K562 (cell line): Measurements from ENCODE around the gene CELSR2. TPM values are rescaled to one million over a fixed set of nuclear protein-coding genes. Genes with fewer than 3 reads are reported as not detected.

ENCODE experiments used
- ATAC-seq: fragments of 200-7000 bp; cut with Tn5 transposase; 3 replicates; pipeline ENCODE4 v1.9.1; 2020; ENCODE audit warnings: moderate library complexity
- BruUV-seq: library from RNA; stranded (reverse); fragments of 400-500 nt; replicated peaks from 2 replicates; lab custom pipeline; 2021; lab: Mats Ljungman, UMichigan
- CTCF ChIA-PET: fragments of 300-600 bp; formaldehyde crosslinking; extraction: SDS; loops from one replicate; lab custom pipeline; 2021; ENCODE audit warnings: low intra/inter-chr PET ratio; lab: Yijun Ruan, JAX
- POLR2A ChIA-PET: fragments of 300-600, 350-650 bp; sonication (Branson Sonifier 250); formaldehyde crosslinking; extraction: SDS; loops from one replicate; lab custom pipeline; 2021; ENCODE audit warnings: antibody characterized with exemption, inconsistent platforms; lab: Yijun Ruan, JAX
- DNase-seq, 4 experiments: peaks; one replicate each; pipeline versions ENCODE4 v3.0.0 to v3.0.0-alpha.2; 2011 to 2018; ENCODE audit warnings: low spot score in 3 of 4, mixed read lengths in 3 of 4; ENCODE audit errors: extremely low read depth in 1 of 4
- FAIRE-seq: peaks from 2 replicates; lab custom pipeline; 2011; peaks lifted over from hg19 to GRCh38; lab: Jason Lieb, UNC
- H2AFZ ChIP-seq: 2 replicates; pipeline ENCODE4 v1.6.0; 2011; ENCODE audit warnings: low read depth, low read length, control low read depth, inconsistent platforms
- H3K27ac ChIP-seq: fragments of 200-600 bp; 3 replicates; pipeline ENCODE4 v1.8.0; 2011; ENCODE audit warnings: low read depth, mild to moderate bottlenecking, control low read depth, inconsistent platforms, low read length, moderate library complexity, mixed read lengths; ENCODE audit errors: extremely low read depth
- H3K27me3 ChIP-seq, 2 experiments: fragments of 300-600 bp in 1 of 2; 2 replicates in 1 of 2; 3 replicates in 1 of 2; pipeline versions ENCODE4 v1.6.0 to v1.8.0; 2011; ENCODE audit warnings: inconsistent platforms in 2 of 2, low read length in 2 of 2, mild to moderate bottlenecking in 1 of 2, mixed read lengths in 1 of 2, moderate library complexity in 1 of 2; ENCODE audit not compliant: control insufficient read depth in 2 of 2, insufficient read depth in 2 of 2
- H3K36me3 ChIP-seq: fragments of 300-600 bp; 3 replicates; pipeline ENCODE4 v1.8.0; 2011; ENCODE audit warnings: mild to moderate bottlenecking, low read length, inconsistent platforms; ENCODE audit not compliant: control insufficient read depth, insufficient read depth
- H3K4me1 ChIP-seq, 2 experiments: fragments of 200-600 bp in 1 of 2; replicated peaks in 1 of 2; 2 replicates in 1 of 2; 3 replicates in 1 of 2; pipeline versions ENCODE4 v1.5.1 to v1.8.0; 2011; ENCODE audit warnings: inconsistent platforms in 2 of 2, low read length in 2 of 2, mild to moderate bottlenecking in 1 of 2, mixed read lengths in 1 of 2, moderate library complexity in 1 of 2; ENCODE audit not compliant: control insufficient read depth in 2 of 2, insufficient read depth in 2 of 2
- H3K4me2 ChIP-seq: 2 replicates; pipeline ENCODE4 v1.6.1; 2011; ENCODE audit warnings: low read length, control low read depth, inconsistent platforms, mixed read lengths; ENCODE audit not compliant: insufficient read depth
- H3K4me3 ChIP-seq: fragments of 200-600 bp; sonication (generic), shearing (Covaris generic); 2 replicates; pipeline ENCODE4 v1.5.1; 2016; ENCODE audit warnings: control low read depth, inconsistent platforms
- H3K79me2 ChIP-seq: fragments of 200-600 bp; 3 replicates; pipeline ENCODE4 v1.8.0; 2011; ENCODE audit warnings: low read length, inconsistent platforms; ENCODE audit not compliant: control insufficient read depth, insufficient read depth
- H3K9ac ChIP-seq, 2 experiments: 2 replicates each; pipeline versions ENCODE4 v1.6.0 to v1.6.1; 2011; ENCODE audit warnings: low read depth in 2 of 2, low read length in 2 of 2, control low read depth in 1 of 2, inconsistent platforms in 1 of 2, mild to moderate bottlenecking in 1 of 2, mixed read lengths in 1 of 2; ENCODE audit not compliant: insufficient read depth in 1 of 2
- H3K9me1 ChIP-seq: one replicate; pipeline ENCODE4 v1.6.0; 2011; ENCODE audit warnings: inconsistent platforms, mild to moderate bottlenecking, low read length, moderate library complexity; ENCODE audit not compliant: control insufficient read depth, insufficient read depth
- H3K9me3 ChIP-seq: replicated peaks from 2 replicates; pipeline ENCODE4 v1.5.1; 2011; ENCODE audit warnings: low read depth, low read length, inconsistent platforms; ENCODE audit not compliant: control insufficient read depth, insufficient read depth
- H4K20me1 ChIP-seq: replicated peaks from 2 replicates; pipeline ENCODE4 v1.6.1; 2011; ENCODE audit warnings: low read length, inconsistent platforms, mixed read lengths; ENCODE audit not compliant: control insufficient read depth, insufficient read depth
- MEF2D ChIP-seq: conservative IDR thresholded peaks from 2 replicates; pipeline ENCODE4 v1.6.1; 2016; ENCODE audit warnings: low read depth, missing genetic modification characterization, missing compliant biosample characterization
- RAD21 ChIP-seq, 2 experiments: fragments of 250-450 bp in 1 of 2; fragments of 450-650 bp in 1 of 2; sonication (Bioruptor Pico) in 1 of 2; formaldehyde crosslinking in 1 of 2; IDR thresholded peaks in 1 of 2; conservative IDR thresholded peaks in 1 of 2; 2 replicates each; pipeline versions ENCODE4 v1.4.0 to v1.8.0; 2020 to 2022; ENCODE audit warnings: mild to moderate bottlenecking in 2 of 2, moderate library complexity in 1 of 2
- TBL1XR1 ChIP-seq, 2 experiments: IDR thresholded peaks; 2 replicates each; pipeline ENCODE4 v1.6.1; 2012; ENCODE audit warnings: improper control_type of control experiment in 2 of 2, low read length in 2 of 2, mild to moderate bottlenecking in 1 of 2
- ZNF280B ChIP-seq: fragments of 250-450 bp; sonication (Bioruptor Pico); IDR thresholded peaks from 2 replicates; pipeline ENCODE4 v1.5.1; 2021; ENCODE audit warnings: mild to moderate bottlenecking
- ZNF445 ChIP-seq: fragments of 250-450 bp; sonication (Bioruptor Pico); IDR thresholded peaks from 2 replicates; pipeline ENCODE4 v1.4.0; 2020; ENCODE audit warnings: low read depth, mild to moderate bottlenecking, moderate library complexity
- ZNF639 ChIP-seq, 2 experiments: fragments of 200-800 bp in 1 of 2; sonication (Bioruptor generic) in 1 of 2; sonication (generic) in 1 of 2; formaldehyde crosslinking in 1 of 2; IDR thresholded peaks in 1 of 2; conservative IDR thresholded peaks in 1 of 2; 2 replicates each; pipeline versions ENCODE4 v1.5.0 to v1.6.1; 2016 to 2020; ENCODE audit warnings: missing compliant biosample characterization in 1 of 2, missing genetic modification characterization in 1 of 2, missing genetic modification reagents in 1 of 2
- WGBS: fragments of 100-300 bp; shearing (Covaris generic); methylation state at CpG from one replicate; pipeline ENCODE4 v1.1.6; 2016; ENCODE audit warnings: low coverage, mixed read lengths; ENCODE audit not compliant: insufficient coverage; ENCODE audit errors: missing lambda C conversion rate; 5-methylcytosine and 5-hydroxymethylcytosine counted together
- in situ Hi-C: fragments of 300-500 bp; cut with MboI; formaldehyde crosslinking; loops from 4 replicates; pipeline ENCODE4 v1.15.0; 2018; ENCODE audit warnings: inconsistent platforms, mixed read lengths
- intact Hi-C: fragments of 100-400 bp; cut with micrococcal nuclease; formaldehyde crosslinking; loops from 2 replicates; pipeline ENCODE4 v1.14.2; 2022
- polyA plus RNA-seq, 8 experiments: library from polyadenylated mRNA; depleted of rRNA in 4 of 8; stranded (reverse) in 5 of 8; unstranded in 3 of 8; fragments of >200 nt; fragmentation: Nextera tagmentation in 2 of 8; fragmentation: Illumina TruSeq in 1 of 8; extraction: Ambion mirVana in 2 of 8; extraction: Trizol in 1 of 8; gene quantifications; 2 replicates each; pipeline versions ENCODE4 v1.2.1 to v1.2.3, GENCODE V29; 2011 to 2014; ENCODE audit warnings: inconsistent platforms in 1 of 8, missing spikeins in 1 of 8
- total RNA-seq, 7 experiments: library from RNA; depleted of rRNA in 6 of 7; stranded (reverse); fragments of >200 nt in 6 of 7; fragmentation: Illumina TruSeq in 2 of 7; extraction: Trizol in 2 of 7; gene quantifications; 2 replicates each; pipeline versions ENCODE4 v1.2.1 to v1.2.3, GENCODE V29; 2011 to 2021; ENCODE audit warnings: low replicate concordance in 1 of 7

The CELSR2 gene
- total and polyA plus RNA-seq, 9 of the 15 experiments (the other 6 are each of a cell fraction or from before 2014, with no cell fraction given), result 0.31 to 21.9 (median 4.2) TPM

GRCh38 chr1:109248444-109248796 is 919 bp upstream of the CELSR2 start:
- ChIA-PET POLR2A (interaction anchor here (3.2 to 3.6 kb wide), 2 partner anchors 8 to 12 kb away, joined by 19 to 24 read pairs; no protein-coding TSS in a partner anchor), CTCF (no interaction called here)
- H3K27ac ChIP-seq, result no peak overlapping the region
- peaks cover 13 to 47% of the 10 kb centered on the region in 2 experiments for H3K4me1 ChIP-seq
- no peaks in the 10 kb centered on the region for H3K9me3 ChIP-seq
- no peak overlapping the region for H3K4me2 ChIP-seq
- BruUV-seq, result no TSS peak
- TF ChIP-seq RAD21 (CRISPR knock-in tag; conservative IDR thresholded peaks at IDR 0.05 in 1 of 2, IDR thresholded peaks at IDR 0.05 in 1 of 2) (no peak), MEF2D (tag) (no peak), TBL1XR1 (IDR thresholded peaks at IDR 0.05; ENCODE audit: low read length in 2 of 2) (no peak), ZNF639 (CRISPR knock-in tag; conservative IDR thresholded peaks at IDR 0.05 in 1 of 2, IDR thresholded peaks at IDR 0.05 in 1 of 2) (no peak), ZNF445 (CRISPR knock-in tag) (no peak), ZNF280B (no peak)
- H3K9ac ChIP-seq, result no peak overlapping the region
- 95% methylated on average over 7 of the region's 7 CpGs for WGBS
- ATAC-seq (no peak), DNase-seq (no peak), FAIRE-seq (no peak)
- in situ Hi-C loops (no loop called here), intact Hi-C loops (no loop called here)
- H3K36me3 ChIP-seq, result peaks cover 6% of the 10 kb centered on the region; the same call in 1 of the 3 replicates
- no peaks in the 10 kb centered on the region for H4K20me1 ChIP-seq
- H3K4me3 ChIP-seq, result no peak overlapping the region
- no peaks in the 10 kb centered on the region for H3K27me3 ChIP-seq
- peak overlapping the region; percentile 84 for H2AFZ ChIP-seq
- H3K9me1 ChIP-seq, result no peaks in the 10 kb centered on the region
- peaks cover 10% of the 10 kb centered on the region; the same call in 2 of the 3 replicates for H3K79me2 ChIP-seq
